GM18498 (cell line): ENCODE measurements around the gene SSBP3.

Experiments used
- ATAC-seq: cut with Tn5 transposase; IDR thresholded peaks from one replicate; pipeline ENCODE4 v1.9.1; 2021; ENCODE audit warnings: mild to moderate bottlenecking, moderate library complexity; ENCODE audit not compliant: unreplicated experiment

The SSBP3 gene

DNA sequence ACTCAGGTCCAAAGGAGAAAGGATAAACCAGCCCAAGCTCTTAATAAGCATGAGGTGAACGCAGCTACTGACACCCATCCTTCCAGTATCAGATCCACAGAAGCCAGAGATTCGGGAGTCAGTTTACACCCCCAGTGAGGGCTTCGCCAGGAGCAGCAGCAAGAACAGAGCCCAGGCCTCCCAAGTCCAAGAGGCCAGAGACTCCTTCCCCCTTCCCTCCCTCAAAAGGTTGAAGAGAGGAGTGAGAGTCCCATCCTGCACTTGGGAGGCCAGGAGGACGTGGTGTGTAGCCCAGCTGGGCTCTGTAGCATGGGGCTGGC is 133.5 kb downstream of the SSBP3 start:
- ATAC-seq, result no peak

DNA sequence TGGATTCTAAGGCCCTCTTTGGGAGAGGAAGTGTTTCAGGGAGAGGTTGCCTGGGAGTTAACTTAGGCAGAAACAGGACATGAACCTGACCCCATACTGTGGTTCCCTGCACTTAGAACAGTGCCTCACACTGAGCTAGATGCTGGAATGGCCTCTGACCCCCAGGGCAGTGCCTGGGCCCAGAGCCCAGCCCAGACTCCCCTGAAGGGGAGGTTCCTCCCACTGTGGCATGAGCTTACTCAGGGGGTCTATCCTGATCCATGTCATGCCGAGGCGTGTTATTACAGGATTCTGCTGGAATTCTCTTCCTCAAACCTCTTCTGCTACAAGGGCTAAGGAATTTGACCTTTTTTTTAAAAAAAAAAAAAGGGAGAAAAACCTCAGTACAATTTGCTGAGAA is 134.1 kb downstream of the SSBP3 start:
- ATAC-seq, result no peak

DNA sequence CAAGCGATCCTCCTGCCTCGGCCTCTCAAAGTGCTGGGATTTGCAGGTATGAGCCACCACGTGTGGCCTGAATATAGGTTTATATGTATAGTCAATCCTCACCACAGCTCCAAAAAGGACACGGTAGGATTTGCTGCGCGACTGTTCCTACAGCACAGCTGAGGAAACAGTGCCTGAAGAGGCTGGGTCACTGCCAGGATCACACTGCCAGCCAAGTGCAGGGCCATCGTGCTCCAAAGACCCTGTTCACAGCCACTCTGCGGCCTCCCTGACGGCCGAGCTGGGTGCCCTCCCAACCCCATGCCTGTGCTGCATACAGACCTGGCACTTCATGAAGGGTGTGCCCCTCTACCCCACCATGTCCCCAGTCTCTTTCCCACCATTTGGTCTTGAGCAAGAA is 134.9 kb downstream of the SSBP3 start:
- no peak for ATAC-seq

DNA sequence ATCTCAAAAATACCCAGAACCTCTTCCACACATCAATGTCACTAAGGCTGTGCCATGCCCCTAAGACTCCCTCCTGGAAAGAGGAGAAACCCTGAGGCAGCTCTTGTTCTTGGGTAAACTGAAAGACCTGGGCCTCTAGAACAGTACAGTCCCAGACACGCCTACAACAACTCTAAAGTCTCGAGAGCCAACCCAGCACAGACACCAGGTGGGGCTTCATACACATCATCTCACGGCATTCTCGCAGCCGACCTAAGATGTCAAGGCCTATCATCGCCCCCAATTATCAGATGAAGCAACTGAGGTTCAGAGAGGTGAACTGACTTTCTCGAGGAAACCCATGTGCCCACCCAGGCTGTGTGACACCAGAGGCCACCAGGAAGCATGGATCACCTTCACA is 135.7 kb downstream of the SSBP3 start:
- ATAC-seq, result no peak

DNA sequence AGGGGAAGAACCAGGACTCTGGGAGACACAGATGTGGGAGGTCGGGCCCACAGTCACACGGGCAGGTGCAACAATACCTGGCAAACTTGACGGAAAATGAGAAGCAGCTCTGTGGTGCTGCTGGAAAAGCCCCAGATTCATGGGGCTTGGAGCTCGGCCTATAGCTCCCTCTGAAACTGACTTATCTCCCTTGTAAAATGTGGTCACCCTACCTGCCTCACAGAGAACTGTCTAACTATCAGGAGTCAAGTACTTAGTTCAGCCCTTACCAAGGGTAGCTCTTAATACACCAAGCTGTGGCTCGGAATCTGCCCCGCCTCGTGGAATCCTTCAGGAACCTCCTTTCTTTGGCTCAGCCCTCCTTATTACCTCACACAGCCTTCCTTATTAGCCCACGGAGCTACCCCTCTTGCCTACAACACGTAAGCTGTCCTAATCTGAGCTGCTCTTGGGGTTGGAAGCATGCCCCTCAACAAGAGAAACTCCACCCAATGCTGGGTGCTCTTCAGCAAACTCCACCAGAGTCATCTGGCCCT is 137.4 kb downstream of the SSBP3 start:
- ATAC-seq, result no peak

DNA sequence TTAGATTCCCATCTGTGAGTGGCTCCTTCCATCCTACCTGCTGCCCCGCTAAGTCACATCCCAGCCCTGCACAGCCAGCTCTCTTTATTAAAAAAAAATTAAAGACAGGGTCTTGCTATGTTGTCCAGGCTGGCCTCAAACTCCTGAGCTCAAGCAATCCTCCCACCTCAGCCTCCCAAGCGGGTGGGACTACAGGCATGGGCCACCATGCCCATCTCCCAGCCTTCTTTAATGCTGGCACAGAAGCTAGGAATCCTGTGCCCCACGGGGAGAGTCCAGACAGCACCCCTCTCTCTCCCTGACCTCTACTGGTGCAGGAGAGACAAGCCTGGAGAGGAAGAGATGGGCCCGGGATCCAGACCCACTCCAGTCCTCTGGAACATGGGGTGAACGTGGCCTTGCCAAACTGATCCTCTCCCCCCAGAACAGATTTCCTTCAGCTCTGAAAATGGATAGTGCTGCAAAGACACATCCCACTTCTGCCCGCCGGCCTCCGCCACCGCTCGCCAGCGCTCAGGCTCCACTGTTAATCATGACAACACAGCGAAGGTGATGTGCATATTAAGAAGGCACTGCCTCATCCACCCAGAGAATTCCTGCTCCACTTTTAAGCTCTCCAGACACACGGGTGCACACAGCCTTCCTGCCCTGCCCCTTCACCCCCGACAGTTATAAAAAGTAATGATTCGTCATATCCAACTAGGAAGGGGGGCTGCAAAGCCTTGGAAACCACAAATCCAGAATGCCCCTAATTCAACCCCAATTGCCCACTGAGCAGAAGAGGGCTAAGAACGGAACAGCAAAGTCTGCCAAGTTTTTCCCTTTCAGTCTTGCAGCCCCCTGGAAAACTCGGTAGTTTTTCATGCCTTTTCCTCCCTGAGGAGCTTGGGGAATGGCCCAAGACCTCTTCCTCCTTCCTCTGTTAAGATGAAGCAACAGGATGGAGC is 138.1 kb downstream of the SSBP3 start:
- ATAC-seq, result no peak

DNA sequence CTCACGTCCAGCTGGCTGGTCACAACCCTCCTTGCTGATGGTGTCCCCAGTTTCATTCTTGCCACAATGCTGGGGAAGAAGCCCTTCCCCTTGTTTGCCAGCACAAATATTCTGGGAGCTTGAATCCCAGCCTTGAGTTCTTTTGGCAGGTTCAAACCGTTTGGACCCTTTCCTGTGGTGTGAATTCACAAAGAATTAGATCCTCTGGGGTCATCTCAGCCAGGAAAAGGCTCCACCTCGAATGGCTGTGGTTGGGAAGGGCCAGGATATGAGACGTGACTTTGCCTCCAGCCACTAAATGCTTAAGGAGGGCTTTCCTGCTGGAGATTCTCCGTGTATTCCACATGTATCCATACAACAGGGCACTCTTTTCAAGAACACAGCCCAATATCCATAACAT is 139.3 kb downstream of the SSBP3 start:
- no peak for ATAC-seq

DNA sequence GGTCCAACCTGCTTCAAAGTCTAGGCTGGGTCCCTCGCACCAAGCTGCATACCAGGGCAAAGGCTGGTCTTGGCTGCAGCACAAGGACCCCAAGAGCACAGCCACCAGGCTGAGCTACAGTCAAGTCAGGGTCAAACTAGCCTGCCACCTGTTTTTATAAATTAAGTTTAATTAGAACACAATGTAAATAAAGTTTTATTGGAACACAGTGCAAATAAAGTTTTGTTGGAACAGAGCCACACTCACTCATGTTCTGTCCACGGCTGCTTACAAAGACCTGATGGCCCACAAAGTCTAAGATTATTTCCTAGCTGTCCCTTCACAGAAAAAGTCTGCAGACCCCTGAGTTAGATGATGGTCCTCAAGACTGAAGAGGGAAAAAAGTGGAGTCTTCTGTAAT is 140.0 kb downstream of the SSBP3 start:
- no peak for ATAC-seq

DNA sequence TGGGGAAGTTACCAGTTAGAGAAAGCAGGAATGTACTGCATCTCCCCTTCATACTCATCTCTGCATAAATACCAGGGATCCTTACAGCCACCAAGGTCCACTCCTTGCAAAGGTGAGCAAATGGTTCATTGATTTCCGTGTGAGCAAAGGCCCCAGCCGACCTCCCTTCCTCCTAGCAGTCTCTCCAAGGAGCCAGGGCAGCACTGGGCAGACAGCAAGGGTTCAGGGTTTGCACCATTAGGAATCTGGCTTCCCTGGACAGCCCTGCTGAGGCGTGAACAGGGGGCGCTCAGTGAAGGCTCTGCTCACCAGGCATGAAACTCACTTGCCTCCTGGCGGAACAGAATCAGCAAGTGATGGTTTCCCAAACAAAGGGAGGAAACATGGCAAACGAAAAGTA is 140.5 kb downstream of the SSBP3 start:
- no peak for ATAC-seq

DNA sequence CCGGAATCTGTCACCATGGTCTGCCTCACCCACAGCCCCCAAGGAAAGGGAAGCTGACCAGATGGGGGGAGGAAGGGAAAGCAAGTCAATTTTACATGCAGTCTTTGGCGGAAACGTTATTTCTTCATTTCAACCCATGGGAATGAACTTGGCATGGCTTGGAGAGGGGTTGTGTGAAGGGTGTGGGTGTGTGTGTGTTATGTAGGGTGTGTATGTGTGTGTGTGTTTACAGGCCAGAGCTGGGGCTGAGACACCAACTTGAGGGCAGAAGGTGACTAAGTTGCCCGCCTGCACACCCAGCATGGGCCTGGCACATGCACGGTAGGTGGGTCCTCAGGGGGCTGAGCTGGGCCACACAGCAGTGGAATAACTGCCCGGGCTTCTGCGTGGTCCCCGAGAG is 141.1 kb downstream of the SSBP3 start:
- no peak for ATAC-seq

DNA sequence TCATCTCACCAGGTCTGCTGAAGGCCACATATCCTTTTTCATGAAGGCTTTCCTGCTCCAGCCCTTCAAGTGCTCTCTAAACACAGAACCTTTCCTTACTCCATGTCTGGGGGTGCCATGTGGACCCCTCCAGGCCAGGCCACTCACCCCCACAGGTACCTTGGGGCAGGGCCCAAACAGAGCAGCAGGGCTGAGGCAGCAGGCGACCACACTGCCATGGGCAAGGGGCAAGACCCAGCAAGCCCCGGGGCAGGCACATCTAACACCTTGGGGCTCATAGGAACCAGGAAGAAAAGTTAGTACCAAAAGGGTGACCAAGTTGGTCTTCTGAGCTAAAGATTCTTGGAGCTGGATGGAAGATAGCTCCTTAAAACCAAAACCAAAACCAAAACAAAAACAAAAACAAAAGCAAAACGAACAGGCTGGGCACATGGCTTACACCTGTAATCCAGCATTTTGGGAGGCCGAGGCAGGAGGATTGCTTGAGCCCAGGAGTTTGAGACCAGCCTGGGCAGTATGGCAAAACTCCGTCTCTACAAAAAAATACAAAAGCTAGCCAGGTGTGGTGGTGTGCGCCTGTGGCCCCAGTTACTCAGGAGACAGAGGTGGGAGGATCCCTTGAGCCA is 142.5 kb downstream of the SSBP3 start:
- ATAC-seq, result no peak

DNA sequence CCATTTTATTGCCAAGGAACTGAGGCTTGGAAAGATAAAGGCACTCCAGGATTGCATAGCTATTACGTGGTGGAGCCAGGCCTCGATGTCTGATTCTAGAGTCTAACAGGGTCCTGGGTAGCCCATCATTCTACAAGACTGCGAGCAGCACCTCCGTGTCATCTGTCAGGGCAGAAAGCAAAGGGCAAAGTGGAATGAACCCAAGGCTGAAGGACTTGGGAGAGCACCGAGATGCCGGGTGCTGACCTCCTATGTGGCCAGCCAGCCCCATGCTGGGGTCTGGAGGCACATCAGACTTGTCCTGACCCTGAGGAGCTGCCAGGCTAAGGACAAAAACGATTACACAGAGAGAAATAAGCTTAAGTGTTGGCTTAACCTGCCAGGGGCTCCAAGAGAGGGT is 143.9 kb downstream of the SSBP3 start:
- no peak for ATAC-seq

DNA sequence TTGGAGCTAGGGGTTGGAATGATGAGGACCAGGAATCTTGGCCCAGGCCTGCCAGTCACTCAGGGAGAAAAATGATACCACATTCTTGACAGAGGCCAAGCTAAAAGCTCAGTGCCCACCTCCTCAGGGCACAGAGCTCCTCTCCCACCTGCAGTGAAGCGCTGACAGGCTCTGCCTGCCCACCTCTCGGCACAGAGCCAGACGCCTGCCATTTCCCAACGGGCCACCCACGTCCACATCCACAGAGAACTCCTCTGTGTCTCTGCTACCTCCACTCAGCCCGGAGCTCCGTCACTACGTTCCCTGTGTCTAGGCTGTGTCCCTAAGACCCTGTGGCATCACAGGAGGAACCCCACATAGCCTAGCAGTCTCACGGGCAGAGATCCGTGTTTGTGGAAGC is 145.4 kb downstream of the SSBP3 start:
- no peak for ATAC-seq

DNA sequence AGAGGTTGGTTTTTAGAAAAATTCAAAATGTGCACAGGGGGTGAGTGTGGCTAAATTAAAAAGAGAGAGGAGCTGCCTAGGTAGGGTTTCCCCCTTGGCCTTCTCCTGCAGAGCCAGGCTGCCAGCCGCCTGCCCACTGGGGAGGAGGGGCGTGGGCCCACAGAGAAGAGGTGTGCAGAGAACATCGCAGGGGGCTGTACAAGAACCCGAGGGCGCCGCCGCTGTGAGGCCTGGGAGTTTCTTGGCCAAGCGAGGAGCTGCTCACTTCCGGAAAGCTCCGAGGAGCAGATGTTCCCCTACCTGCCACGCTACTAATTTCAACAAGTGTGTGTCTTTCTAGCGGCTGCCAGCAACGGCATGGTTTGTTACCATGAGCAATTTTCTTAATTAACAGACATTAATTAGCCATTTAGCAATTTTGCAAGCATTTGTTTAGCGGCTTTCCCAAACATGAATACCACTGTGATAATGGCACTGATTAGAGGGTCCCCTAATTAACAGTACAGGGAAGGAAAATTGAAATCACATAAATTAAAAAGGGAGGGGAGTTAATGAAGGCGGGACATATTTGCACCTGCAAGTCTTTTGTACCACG is 146.6 kb downstream of the SSBP3 start:
- no peak for ATAC-seq

DNA sequence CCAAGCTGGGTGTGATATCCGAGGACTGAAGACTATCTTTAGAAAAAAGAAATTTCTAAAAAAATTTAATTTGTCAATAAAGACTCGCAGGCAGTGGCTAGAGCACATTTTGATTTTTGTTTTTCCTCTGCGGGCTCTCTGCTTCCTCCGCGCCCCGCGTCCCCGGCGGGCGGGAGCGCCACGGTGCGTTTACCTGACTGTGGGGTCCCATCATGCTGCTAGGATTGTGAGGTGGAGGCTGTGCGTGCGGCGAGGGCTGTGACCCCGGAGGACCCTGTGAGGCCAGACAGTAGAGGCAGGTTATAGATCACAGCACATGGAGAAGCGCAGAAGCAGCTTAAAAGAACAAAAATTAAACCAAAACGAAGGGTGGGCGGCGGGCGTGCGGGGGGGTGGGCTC is 148.3 kb downstream of the SSBP3 start:
- no peak for ATAC-seq

DNA sequence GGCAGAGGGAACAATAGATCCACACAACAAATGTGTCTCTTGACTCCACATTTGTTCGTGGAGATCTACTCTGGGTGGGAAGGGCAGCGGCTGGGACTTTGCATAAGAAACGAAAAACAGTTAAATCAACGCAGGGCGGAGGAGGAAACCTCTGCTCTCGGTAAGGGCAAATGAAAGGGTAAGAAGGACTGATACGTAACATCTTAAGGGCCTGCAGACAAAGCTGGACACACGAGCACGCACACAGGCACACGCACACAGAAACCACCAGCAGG is 148.9 kb downstream of the SSBP3 start:
- no peak for ATAC-seq

DNA sequence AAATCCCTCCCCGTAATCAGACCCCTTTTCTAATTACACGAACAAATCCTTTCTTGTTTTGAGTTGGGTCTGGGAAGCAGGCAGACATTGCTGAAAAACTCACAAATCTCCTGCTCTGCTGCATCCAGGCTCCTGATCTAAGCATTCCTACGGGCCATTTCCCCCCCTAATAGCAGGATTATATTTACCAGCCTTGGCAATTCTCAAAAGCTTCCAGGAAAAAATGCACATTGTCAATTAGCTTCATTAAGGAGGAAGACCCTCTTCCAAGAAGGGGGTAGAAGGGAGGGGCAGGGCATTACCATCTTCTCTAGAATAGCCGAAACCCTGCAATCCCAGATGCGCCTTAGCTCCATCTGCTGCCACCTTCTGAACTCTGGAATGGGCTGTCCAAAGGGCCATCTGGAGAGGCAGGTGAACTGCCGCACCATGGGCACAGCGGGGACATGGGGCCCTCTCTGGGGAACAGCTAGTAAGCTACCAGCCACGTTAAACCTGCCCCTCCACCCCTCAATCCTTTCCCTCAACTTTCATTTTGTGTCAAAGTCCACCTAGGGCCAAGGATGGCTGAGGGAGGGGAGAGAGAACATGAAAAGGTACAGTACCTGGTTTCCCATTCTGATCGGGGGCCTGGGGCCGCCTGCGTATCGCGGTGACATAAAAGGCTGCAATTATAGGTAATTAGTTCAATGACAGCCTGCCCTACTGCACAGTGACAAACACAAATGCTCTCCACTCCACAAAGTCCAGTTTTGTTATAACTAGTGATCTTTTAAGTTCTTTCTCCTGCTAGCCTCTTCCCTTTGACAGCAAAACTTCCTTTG is 149.5 kb downstream of the SSBP3 start:
- ATAC-seq, result no peak

DNA sequence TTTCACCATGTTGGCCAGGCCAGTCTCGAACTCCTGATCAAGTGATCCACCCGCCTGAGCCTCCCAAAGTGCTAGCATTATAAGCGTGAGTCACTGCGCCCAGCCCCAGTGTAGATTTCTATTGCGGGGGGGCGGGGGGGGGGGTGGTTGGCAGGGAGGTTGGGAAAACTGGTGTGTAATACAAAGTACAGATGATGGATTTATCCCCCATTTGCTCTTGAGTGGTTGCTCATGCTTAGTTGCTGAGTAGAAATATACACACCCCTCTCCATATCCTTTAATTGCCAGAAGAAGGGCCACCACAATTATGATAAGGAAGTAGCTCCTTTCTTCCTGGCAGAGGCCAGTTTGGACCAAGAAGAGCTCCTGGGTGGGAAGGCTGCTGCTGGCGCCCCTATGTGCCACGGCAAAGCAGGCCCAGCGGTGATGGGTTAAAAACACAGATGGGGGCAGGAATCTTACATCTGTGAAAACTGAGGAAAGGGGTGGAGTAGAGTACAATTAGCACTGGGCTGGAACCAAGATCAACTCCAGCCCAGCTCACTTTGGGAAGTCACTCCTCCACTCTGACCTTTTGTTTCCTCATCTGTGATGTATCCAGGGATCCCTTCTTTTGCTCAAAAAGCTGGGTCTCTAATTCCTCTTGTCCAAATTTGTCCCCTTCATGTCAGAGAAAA is 151.0 kb downstream of the SSBP3 start:
- no peak for ATAC-seq

DNA sequence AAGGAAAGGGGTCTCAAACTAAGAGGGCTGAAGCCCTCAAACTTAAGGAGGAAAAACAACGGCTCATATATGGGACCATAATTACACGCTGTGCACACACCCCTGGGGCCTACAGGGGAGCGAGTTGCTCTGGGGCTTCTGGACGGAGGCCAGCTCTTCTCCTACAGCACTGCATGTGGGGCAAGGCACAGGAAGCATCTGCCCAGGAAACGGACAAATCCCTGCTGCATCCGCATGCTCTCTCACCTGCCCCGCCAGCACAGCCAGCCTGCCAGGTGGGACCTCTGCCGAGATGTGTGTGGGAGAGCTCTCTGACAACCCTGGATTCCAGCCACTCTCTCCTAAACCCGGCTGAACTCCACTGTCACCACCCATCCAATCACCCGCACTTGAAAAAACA is 152.1 kb downstream of the SSBP3 start:
- no peak for ATAC-seq

DNA sequence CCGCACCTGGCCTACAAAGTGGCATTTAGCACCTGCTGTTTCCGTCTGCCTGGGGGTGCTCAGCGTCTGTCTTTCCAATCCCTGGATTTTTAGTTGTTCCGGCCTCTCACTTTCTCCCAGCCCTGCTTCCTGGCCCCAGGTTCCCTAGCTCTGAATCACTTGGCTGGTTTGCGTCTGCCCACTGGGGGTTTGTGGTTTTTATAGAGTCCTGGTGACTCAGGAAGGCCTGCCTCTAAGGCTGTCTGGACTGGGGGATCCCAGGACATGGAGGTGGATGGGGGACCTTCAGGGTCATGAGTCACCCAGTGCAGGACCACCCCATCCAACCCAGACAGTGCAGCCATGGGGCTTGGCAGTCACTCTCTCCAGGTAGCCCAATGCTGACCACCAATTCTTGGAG is 152.7 kb downstream of the SSBP3 start:
- no peak for ATAC-seq

DNA sequence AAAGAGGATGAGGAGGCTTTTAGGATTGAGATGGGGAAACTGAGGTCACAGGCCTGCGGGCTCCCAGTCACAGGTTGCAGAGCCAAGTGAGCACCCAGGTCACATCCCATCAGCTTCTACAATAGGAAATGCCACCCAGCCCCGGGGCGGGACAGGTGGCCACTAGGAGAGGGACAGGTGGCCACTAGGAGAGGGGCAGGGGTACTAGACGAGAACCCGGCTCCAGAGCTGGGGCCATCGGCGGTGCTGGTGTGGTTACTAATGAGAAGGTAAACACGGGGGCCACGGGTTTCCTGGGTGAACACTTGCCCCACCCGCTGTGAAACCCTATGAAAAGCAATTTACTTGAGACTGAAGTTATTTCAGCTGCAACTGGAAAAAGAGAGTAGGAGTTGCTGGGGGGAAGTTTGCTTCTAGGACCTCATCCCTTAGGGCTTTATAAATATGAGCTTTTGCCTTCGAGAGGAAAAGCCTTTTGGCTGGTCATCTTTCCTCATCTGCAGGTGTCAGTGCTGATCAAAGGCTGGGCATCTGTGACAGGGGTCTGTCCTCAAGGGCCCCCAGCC is 153.7 kb downstream of the SSBP3 start:
- no peak for ATAC-seq
